GM23248 (cell line): ENCODE data around the gene KLF6. TPM values are rescaled to one million over a fixed set of nuclear protein-coding genes. Genes with fewer than 3 reads are reported as not detected.
A peak's percentile ranks its signal among the peaks of the same experiment; 100 is the strongest.

ENCODE experiments used
- DNase-seq: peaks from one replicate; pipeline ENCODE4 v3.0.0-alpha.2; 2015
- H2AFZ ChIP-seq: fragments of 200-600 bp; sonication (generic); 2 replicates; pipeline ENCODE4 v1.6.1; 2016; ENCODE audit warnings: antibody characterized with exemption
- H3F3A ChIP-seq: fragments of 200-600 bp; sonication (generic); 2 replicates; pipeline ENCODE4 v1.6.1; 2016; ENCODE audit warnings: mild to moderate bottlenecking, antibody characterized with exemption, mixed run types; ENCODE audit not compliant: insufficient read depth
- H3K27ac ChIP-seq: fragments of 200-600 bp; sonication (generic); 2 replicates; pipeline ENCODE4 v1.5.1; 2016; ENCODE audit warnings: mild to moderate bottlenecking
- H3K27me3 ChIP-seq: fragments of 200-600 bp; sonication (generic); replicated peaks from 2 replicates; pipeline ENCODE4 v1.6.1; 2016; ENCODE audit warnings: mild to moderate bottlenecking; ENCODE audit not compliant: insufficient read depth
- H3K36me3 ChIP-seq: fragments of 200-600 bp; sonication (generic); 2 replicates; pipeline ENCODE4 v1.6.1; 2016; ENCODE audit warnings: low read depth, mild to moderate bottlenecking
- H3K4me1 ChIP-seq: fragments of 200-600 bp; sonication (generic); 2 replicates; pipeline ENCODE4 v1.6.1; 2016; ENCODE audit warnings: mild to moderate bottlenecking; ENCODE audit not compliant: insufficient read depth
- H3K4me2 ChIP-seq: fragments of 200-600 bp; sonication (generic); one replicate; pipeline ENCODE4 v1.6.1; 2016; ENCODE audit warnings: mild to moderate bottlenecking; ENCODE audit not compliant: unreplicated experiment
- H3K4me3 ChIP-seq: fragments of 200-600 bp; sonication (generic); 2 replicates; pipeline ENCODE4 v1.5.1; 2016; ENCODE audit warnings: mild to moderate bottlenecking
- H3K79me2 ChIP-seq: fragments of 200-600 bp; sonication (generic); 2 replicates; pipeline ENCODE4 v1.6.1; 2016; ENCODE audit warnings: mild to moderate bottlenecking; ENCODE audit not compliant: insufficient read depth
- H3K9ac ChIP-seq: fragments of 200-600 bp; sonication (generic); 2 replicates; pipeline ENCODE4 v1.6.1; 2016; ENCODE audit warnings: mild to moderate bottlenecking
- H3K9me2 ChIP-seq: fragments of 200-600 bp; sonication (generic); 2 replicates; pipeline ENCODE4 v1.6.1; 2016; ENCODE audit warnings: mixed run types, mild to moderate bottlenecking, moderate library complexity; ENCODE audit not compliant: insufficient read depth
- H3K9me3 ChIP-seq: fragments of 200-600 bp; sonication (generic); one replicate; pipeline ENCODE4 v1.6.1; 2017; ENCODE audit warnings: low read depth
- H4K20me1 ChIP-seq: fragments of 200-600 bp; sonication (generic); 2 replicates; pipeline ENCODE4 v1.6.0; 2016; ENCODE audit not compliant: insufficient read depth
- EZH2 ChIP-seq: fragments of 200-600 bp; sonication (generic); IDR thresholded peaks from 2 replicates; pipeline ENCODE4 v1.6.1; 2018; ENCODE audit warnings: antibody characterized with exemption, mild to moderate bottlenecking; ENCODE audit not compliant: insufficient read depth, poor library complexity, severe bottlenecking
- EZH2phosphoT487 ChIP-seq: fragments of 200-600 bp; sonication (generic); IDR thresholded peaks from 2 replicates; pipeline ENCODE4 v1.6.1; 2018; ENCODE audit warnings: antibody characterized with exemption, moderate library complexity, mild to moderate bottlenecking, low read depth; ENCODE audit not compliant: insufficient read depth
- WGBS, 2 experiments: methylation state at CpG; one replicate each; pipeline ENCODE4 v1.1.6; 2015 to 2017; ENCODE audit warnings: low lambda C conversion rate in 2 of 2, low coverage in 1 of 2; ENCODE audit errors: missing lambda C conversion rate in 2 of 2; 5-methylcytosine and 5-hydroxymethylcytosine counted together
- in situ Hi-C: fragments of 300-500 bp; cut with MboI; formaldehyde crosslinking; loops from 2 replicates; pipeline ENCODE4 v1.15.0; 2020
- polyA plus RNA-seq: library from polyadenylated mRNA; unstranded; fragments of >200 nt; fragmentation: Nextera tagmentation; extraction: Ambion mirVana; gene quantifications from 2 replicates; pipeline ENCODE4 v1.2.1, GENCODE V29; 2016
- total RNA-seq: library from RNA; depleted of rRNA; stranded (reverse); fragments of >200 nt; shearing (Covaris generic); gene quantifications from 2 replicates; pipeline ENCODE4 v1.2.3, GENCODE V29; 2014

The KLF6 gene
- total and polyA plus RNA-seq, 2 experiments from 2014 or later: 49.8 to 279 TPM

DNA sequence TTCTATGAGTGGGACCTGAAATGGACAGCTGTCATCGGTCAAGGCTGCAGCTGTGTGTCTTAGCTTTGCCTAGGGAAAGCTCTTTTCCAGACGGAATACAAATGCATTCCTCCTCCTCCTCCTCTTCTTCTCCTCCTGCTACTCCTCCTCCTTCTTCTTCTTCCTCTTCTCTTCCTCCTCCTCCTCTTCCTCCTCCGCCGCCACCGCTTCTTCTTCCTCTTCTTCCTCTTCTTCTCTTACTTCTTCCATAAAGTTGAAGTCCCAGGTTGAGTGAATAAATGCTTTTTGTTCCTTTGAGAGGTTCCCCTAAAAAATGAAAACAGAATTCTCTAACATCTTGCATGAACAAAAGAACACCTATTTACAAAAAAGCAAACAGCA, 28.7 kb downstream of the KLF6 start:
- H3K4me1 ChIP-seq: peaks cover 15% of the 10 kb centered on the region
- H3K79me2 ChIP-seq: no peaks in the 10 kb centered on the region
- in situ Hi-C loops: loop anchor here (25.0 kb wide), 1 partner anchor 219 kb away; no protein-coding TSS in a partner anchor
- H3K27me3 ChIP-seq: no peaks in the 10 kb centered on the region
- no peak overlapping the region for H3K4me2 ChIP-seq
- TF ChIP-seq EZH2phosphoT487 (no peak), EZH2 (no peak)
- no peak overlapping the region for H3K27ac ChIP-seq
- no peak overlapping the region for H2AFZ ChIP-seq
- H3K9me3 ChIP-seq: no peaks in the 10 kb centered on the region
- no peaks in the 10 kb centered on the region for H3K9me2 ChIP-seq
- no peaks in the 10 kb centered on the region for H4K20me1 ChIP-seq
- no peak overlapping the region for H3K9ac ChIP-seq
- H3K4me3 ChIP-seq: no peak overlapping the region
- H3K36me3 ChIP-seq: no peaks in the 10 kb centered on the region
- peaks cover 30% of the 10 kb centered on the region for H3F3A ChIP-seq
- 83 to 88% methylated on average over 5 of the region's 5 CpGs for WGBS, 2 experiments
- DNase-seq: no peak

GRCh38 chr10:3755440-3756359, 29.3 kb downstream of the KLF6 start:
- Histone ChIP-seq H3K4me3 (no peak overlapping the region), H3K36me3 (no peaks in the 10 kb centered on the region), H2AFZ (no peak overlapping the region), H4K20me1 (no peaks in the 10 kb centered on the region), H3K9me2 (no peaks in the 10 kb centered on the region), H3K9ac (no peak overlapping the region), H3K4me1 (peaks cover 15% of the 10 kb centered on the region), H3K27me3 (no peaks in the 10 kb centered on the region), H3K79me2 (no peaks in the 10 kb centered on the region), H3K27ac (peak overlapping the region; percentile 47), H3F3A (peaks cover 30% of the 10 kb centered on the region), H3K4me2 (peak overlapping the region; percentile 63), H3K9me3 (no peaks in the 10 kb centered on the region)
- in situ Hi-C loops: loop anchor here (25.0 kb wide), 1 partner anchor 218 kb away; no protein-coding TSS in a partner anchor
- 80 to 84% methylated on average over 14 of the region's 14 CpGs for WGBS, 2 experiments
- TF ChIP-seq EZH2phosphoT487 (no peak), EZH2 (no peak)
- DNase-seq: peak; percentile 65

DNA sequence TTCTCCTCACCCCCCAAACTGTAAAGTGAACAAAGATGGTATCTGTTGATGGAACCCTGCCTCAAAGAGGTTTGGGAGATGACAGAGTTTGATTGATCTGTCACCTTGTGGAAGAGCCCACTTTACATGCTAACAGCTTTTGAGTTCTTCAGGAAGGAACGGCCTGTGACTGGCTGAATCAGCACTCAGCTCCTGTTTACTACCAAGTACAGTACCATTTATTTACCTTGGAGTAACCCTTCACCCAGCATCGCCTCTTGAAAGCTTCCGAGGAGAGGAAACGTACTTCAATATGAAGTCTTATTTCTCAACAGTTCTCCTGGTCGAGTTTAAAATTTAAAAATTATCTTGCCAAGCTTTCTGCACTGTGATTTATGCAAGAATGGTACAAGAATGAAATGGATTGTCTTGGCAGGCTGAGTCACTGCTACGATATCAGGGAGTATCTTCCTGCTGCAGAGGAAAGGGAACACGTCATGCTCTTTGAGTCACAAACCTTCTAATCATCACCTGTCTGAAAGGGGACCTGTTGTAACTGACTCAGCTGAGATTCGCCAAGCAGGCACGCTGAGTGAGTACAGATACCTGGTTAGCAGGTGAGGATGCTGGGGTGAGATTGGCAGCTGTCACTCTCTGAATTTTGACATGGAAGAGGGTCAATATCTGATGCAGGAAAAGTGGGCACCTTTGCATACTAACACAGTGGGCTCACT, 30.1 kb downstream of the KLF6 start:
- WGBS, 2 experiments: 10 to 15% methylated on average over 9 of the region's 9 CpGs
- DNase-seq: peak; percentile 95
- H3K9ac ChIP-seq: no peak overlapping the region
- H3K4me3 ChIP-seq: no peak overlapping the region
- peak overlapping the region; percentile 63 for H3K4me2 ChIP-seq
- H3F3A ChIP-seq: peaks cover 30% of the 10 kb centered on the region
- TF ChIP-seq EZH2phosphoT487 (0 out of 2 replicates have a peak, but pooled peaks have one; percentile 54), EZH2 (no peak)
- no peaks in the 10 kb centered on the region for H3K9me2 ChIP-seq
- H4K20me1 ChIP-seq: no peaks in the 10 kb centered on the region
- peaks cover 22% of the 10 kb centered on the region for H3K4me1 ChIP-seq
- H3K27ac ChIP-seq: peak overlapping the region; percentile 63
- no peaks in the 10 kb centered on the region for H3K9me3 ChIP-seq
- in situ Hi-C loops: loop anchor here (25.0 kb wide), 1 partner anchor 218 kb away; no protein-coding TSS in a partner anchor
- no peaks in the 10 kb centered on the region for H3K79me2 ChIP-seq
- H3K36me3 ChIP-seq: no peaks in the 10 kb centered on the region
- H3K27me3 ChIP-seq: no peaks in the 10 kb centered on the region
- no peak overlapping the region for H2AFZ ChIP-seq

DNA sequence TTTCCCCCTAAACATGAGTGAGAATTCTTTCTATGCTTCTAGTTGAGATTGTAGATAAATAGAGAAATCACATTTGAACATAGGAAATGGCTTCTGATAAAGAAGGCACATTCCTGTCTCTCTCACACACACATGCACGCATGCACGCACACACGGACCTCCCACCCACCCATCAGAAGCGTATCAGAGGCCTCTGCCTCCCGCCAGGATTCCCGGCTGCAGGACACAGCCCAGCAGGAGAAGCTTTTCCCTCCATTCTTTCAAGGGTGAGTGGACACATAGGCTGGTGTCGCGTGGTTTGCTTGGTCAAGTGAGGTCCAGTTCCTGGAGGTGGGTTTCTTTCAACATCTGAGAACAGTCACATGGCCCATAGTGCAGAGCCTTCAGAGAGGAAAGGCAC, 34.2 kb downstream of the KLF6 start:
- no peaks in the 10 kb centered on the region for H3K27me3 ChIP-seq
- H3K9ac ChIP-seq: no peak overlapping the region
- TF ChIP-seq EZH2 (no peak), EZH2phosphoT487 (no peak)
- H3K4me3 ChIP-seq: no peak overlapping the region
- peaks cover 16% of the 10 kb centered on the region for H3F3A ChIP-seq
- no peaks in the 10 kb centered on the region for H3K79me2 ChIP-seq
- no peak overlapping the region for H2AFZ ChIP-seq
- no peaks in the 10 kb centered on the region for H4K20me1 ChIP-seq
- H3K9me2 ChIP-seq: no peaks in the 10 kb centered on the region
- 94 to 98% methylated on average over 8 of the region's 8 CpGs for WGBS, 2 experiments
- in situ Hi-C loops: loop anchor here (25.0 kb wide), 1 partner anchor 214 kb away; no protein-coding TSS in a partner anchor
- no peak for DNase-seq
- H3K4me1 ChIP-seq: peaks cover 28% of the 10 kb centered on the region
- no peaks in the 10 kb centered on the region for H3K36me3 ChIP-seq
- no peak overlapping the region for H3K4me2 ChIP-seq
- H3K27ac ChIP-seq: no peak overlapping the region
- H3K9me3 ChIP-seq: no peaks in the 10 kb centered on the region
